B cell (primary cell): ENCODE data around the gene EML6.

Source experiments
- EZH2 ChIP-seq: IDR thresholded peaks from 2 replicates; pipeline ENCODE4 v1.6.1; 2012; ENCODE audit warnings: borderline replicate concordance, low read depth, mild to moderate bottlenecking, moderate library complexity, low read length; ENCODE audit not compliant: insufficient read depth, poor library complexity, severe bottlenecking
- TF ChIP-seq, protein P1 (sequence below): fragments of 200-600 bp; IDR thresholded peaks from one replicate; pipeline ENCODE4 v1.8.0; 2022; ENCODE audit warnings: antibody characterized with exemption, mild to moderate bottlenecking

GRCh38 chr2:54876764-54877163, 153.3 kb downstream of the EML6 start:
- no peak for TF ChIP-seq EZH2
- TF ChIP-seq, protein P1, sequence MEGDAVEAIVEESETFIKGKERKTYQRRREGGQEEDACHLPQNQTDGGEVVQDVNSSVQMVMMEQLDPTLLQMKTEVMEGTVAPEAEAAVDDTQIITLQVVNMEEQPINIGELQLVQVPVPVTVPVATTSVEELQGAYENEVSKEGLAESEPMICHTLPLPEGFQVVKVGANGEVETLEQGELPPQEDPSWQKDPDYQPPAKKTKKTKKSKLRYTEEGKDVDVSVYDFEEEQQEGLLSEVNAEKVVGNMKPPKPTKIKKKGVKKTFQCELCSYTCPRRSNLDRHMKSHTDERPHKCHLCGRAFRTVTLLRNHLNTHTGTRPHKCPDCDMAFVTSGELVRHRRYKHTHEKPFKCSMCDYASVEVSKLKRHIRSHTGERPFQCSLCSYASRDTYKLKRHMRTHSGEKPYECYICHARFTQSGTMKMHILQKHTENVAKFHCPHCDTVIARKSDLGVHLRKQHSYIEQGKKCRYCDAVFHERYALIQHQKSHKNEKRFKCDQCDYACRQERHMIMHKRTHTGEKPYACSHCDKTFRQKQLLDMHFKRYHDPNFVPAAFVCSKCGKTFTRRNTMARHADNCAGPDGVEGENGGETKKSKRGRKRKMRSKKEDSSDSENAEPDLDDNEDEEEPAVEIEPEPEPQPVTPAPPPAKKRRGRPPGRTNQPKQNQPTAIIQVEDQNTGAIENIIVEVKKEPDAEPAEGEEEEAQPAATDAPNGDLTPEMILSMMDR = no peak
